OCI-LY1 (cell line): ENCODE results near the gene POLK.

Experiments
- CTCF ChIP-seq: fragments of 200-600 bp; sonication (generic), shearing (Covaris generic); IDR thresholded peaks from 2 replicates; pipeline ENCODE4 v1.5.1; 2017; ENCODE audit warnings: mild to moderate bottlenecking, antibody characterized with exemption, low read length, moderate library complexity, mixed read lengths
- EZH2 ChIP-seq: fragments of 200-600 bp; sonication (generic), shearing (Covaris generic); IDR thresholded peaks from 2 replicates; pipeline ENCODE4 v1.8.0; 2017; ENCODE audit warnings: borderline replicate concordance, mixed run types, mild to moderate bottlenecking, antibody characterized with exemption, low read length, moderate library complexity, mixed read lengths

GRCh38 chr5:75524071-75524470 is 12.4 kb downstream of the POLK start:
- no peak for TF ChIP-seq CTCF
- no peak for TF ChIP-seq EZH2
